AG10803 (cell line): Measurements from ENCODE around the gene ZMIZ1.

Experiments
- DNase-seq: peaks from one replicate; pipeline ENCODE4 v3.0.0; 2010; ENCODE audit warnings: low read depth
- H3K4me3 ChIP-seq: 2 replicates; pipeline ENCODE4 v1.5.1; 2011; ENCODE audit warnings: mild to moderate bottlenecking, low read length, control low read depth
- CTCF ChIP-seq: conservative IDR thresholded peaks from 2 replicates; pipeline ENCODE4 v1.5.1; 2011; ENCODE audit warnings: mild to moderate bottlenecking, low read length, control low read depth, inconsistent platforms

The ZMIZ1 gene

GRCh38 chr10:79260811-79261740 is 192.3 kb downstream of the ZMIZ1 start:
- DNase-seq = peak; percentile 62
- no peak overlapping the region for H3K4me3 ChIP-seq
- TF ChIP-seq CTCF = no peak

GRCh38 chr10:79262131-79262530 is 193.4 kb downstream of the ZMIZ1 start:
- DNase-seq = no peak
- no peak overlapping the region for H3K4me3 ChIP-seq
- TF ChIP-seq CTCF = no peak

- no peak for TF ChIP-seq CTCF
- no peak overlapping the region for H3K4me3 ChIP-seq
- no peak for DNase-seq
These were observed 194.4 kb downstream of the ZMIZ1 start for GRCh38 chr10:79262959-79263746.

GRCh38 chr10:79263939-79264338 is 195.2 kb downstream of the ZMIZ1 start:
- no peak overlapping the region for H3K4me3 ChIP-seq
- DNase-seq = no peak
- no peak for TF ChIP-seq CTCF

GRCh38 chr10:79264942-79265341 is 196.2 kb downstream of the ZMIZ1 start:
- TF ChIP-seq CTCF = no peak
- H3K4me3 ChIP-seq = no peak overlapping the region
- DNase-seq = no peak

GRCh38 chr10:79266084-79266483 is 197.3 kb downstream of the ZMIZ1 start:
- peak; percentile 42 for DNase-seq
- H3K4me3 ChIP-seq = no peak overlapping the region
- TF ChIP-seq CTCF = no peak
